HG02763 (cell line): Measurements from ENCODE around the gene RNF32.

ENCODE experiments used
- ATAC-seq: cut with Tn5 transposase; IDR thresholded peaks from one replicate; pipeline ENCODE4 v1.9.1; 2021; ENCODE audit warnings: mild to moderate bottlenecking, moderate library complexity; ENCODE audit not compliant: unreplicated experiment

The RNF32 gene

DNA sequence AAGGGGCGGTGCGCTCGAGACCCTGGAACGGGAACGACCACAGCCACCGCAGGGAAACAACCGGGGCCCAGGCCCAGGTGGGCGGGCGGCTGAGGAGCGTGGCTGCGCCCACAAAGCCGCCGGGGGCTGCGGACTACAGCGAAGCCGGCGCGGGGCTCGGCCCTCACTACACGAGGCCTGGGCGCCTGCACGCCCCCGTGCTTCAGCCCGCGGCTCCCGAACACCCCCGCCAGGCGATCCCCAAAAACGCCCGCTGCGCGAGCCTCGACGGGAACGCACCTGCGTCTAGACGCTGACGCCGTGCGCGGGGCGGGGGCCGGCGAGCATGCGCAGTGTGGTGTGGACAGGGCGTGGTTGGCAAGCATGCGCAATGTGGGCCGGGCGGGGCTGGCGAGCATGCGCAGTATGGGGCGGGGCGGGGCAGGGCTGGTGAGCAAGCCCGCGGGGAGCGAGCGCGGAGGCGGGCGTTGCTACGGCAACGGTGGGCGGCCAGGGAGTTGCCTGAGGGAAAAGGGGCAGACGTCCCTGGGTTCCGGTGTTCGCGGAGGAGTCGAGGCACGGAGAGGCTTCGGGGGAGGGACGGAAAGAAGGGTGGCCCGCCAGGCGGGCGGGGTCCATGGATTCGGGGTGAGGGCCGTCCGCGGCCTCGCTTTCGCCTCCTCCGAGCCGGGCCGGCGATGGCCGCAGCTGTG lies at the start of gene RNF32:
Gene RNF32, plus strand, starts transcription at position 518 of the 692 bp plus-strand sequence. CDS start 3,104 bp downstream, outside the sequence.
- peak; percentile 82 for ATAC-seq

- ATAC-seq = no peak
These were observed 48.3 kb upstream of the RNF32 start for GRCh38 chr7:156592155-156592884.

DNA sequence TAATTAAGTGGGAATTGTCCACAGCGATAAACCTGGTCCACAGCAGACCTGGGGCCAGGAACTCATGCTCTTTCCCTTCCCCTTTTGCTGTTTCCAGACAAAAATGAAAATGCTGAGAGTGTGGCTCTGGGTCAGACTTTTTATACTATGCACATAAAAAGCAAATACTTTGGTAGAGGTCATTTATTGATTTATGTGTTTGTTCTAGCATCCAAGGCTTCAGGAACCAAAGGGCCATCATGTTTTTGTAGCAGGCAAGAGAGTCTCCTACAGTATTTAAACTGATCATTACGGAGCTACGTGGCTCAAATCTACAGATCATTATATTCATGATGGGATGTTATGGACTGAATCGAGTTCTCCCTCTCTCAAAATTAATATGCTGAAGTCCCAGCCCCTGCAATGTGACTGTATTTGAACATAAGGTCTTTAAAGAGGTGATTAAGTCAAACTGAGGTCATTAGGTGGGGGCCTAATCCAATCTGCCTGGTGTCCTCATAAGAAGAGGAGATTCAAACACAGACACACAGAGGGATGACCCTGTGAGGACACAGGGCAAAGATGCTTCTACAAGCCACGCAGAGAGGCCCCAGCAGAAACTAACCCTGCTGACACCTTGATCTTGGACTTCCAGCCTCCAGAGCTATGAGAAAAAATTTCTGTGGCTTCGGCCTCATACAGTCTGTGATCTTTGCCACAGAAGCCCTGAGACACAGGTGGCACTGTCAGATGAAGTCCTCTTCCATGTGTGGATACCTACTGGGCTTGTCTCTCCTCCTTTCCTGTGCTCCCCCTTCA lies 46.1 kb upstream of the RNF32 start:
- no peak for ATAC-seq

DNA sequence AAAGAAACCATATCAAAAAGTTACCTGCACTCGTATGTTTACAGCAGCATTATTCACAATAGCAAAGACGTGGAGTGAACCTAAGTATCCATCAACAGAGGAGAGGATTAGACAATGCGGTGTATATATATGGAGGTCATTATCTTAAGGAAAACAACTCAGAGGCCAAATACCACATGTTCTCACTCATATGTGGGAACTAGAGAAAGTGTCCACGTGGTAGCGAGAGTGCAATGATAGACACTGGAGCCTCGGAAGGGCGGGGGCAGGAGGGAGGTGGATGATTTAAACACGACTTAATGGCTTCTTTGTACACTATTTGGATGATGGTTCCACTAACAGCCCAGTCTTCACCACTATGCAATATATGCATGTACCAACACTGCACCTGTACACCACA lies 40.1 kb upstream of the RNF32 start:
- ATAC-seq = no peak

DNA sequence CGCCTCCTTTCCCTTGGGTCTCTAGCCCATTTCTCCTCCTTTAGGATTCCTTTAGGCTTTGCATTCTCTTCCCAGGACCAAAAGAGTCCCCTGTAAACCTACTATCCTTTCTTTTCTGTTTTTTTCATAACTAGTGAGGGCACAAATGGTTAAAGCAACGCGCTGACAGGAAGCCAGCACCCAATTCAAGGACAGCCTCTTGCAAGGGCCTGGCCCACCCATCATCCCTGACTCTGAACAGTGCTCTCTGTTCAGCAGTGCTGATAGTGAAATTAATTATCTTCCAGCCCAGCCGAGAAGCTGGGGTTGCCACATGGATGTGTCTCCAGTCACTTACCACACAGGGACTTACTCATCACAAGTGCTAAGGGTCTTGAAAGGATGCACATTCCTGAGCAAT lies 38.3 kb upstream of the RNF32 start:
- ATAC-seq = no peak

DNA sequence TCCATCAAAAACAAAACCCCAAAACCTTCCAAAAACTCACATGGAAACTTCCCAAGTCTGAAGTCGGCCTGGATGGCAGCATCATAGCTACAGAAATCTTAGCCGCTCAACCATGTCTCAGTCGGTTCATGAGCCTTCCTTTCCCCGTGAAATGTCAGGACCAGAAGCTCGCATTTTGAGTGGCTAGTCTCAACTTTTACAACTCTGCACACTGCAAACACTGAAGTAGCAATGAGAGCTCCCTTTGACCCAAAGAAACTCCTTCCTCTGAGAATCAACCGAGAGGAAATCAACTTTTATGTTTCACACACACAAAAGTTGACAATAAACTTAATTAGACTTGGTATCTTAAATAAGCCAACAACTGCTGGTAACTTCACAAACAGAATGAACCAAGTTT lies 37.6 kb upstream of the RNF32 start:
- ATAC-seq = no peak

GRCh38 chr7:156603629-156604028 lies 36.9 kb upstream of the RNF32 start:
- ATAC-seq = no peak

DNA sequence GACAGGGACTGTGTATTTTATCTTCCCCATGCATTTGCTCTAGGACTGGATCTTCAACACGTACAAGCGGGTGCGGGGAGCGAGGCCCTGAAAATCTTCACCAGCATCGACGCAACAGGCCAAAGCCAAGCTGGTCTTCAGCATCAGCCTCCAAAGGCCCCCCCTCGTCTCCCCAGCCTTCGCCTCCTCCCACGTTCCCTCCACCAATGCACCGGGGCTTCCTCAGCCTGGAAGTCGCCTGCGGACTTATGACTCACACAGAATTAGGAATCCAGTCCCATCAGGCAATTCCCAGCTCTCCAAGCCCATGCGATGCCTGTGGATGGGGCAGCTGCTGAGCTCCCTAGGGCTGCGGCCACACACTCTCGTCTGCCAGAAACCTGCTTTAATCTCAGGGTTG lies 36.3 kb upstream of the RNF32 start:
- no peak for ATAC-seq

GRCh38 chr7:156604836-156605695 lies 35.5 kb upstream of the RNF32 start:
- ATAC-seq = no peak

GRCh38 chr7:156606135-156606534 lies 34.4 kb upstream of the RNF32 start:
- no peak for ATAC-seq

DNA sequence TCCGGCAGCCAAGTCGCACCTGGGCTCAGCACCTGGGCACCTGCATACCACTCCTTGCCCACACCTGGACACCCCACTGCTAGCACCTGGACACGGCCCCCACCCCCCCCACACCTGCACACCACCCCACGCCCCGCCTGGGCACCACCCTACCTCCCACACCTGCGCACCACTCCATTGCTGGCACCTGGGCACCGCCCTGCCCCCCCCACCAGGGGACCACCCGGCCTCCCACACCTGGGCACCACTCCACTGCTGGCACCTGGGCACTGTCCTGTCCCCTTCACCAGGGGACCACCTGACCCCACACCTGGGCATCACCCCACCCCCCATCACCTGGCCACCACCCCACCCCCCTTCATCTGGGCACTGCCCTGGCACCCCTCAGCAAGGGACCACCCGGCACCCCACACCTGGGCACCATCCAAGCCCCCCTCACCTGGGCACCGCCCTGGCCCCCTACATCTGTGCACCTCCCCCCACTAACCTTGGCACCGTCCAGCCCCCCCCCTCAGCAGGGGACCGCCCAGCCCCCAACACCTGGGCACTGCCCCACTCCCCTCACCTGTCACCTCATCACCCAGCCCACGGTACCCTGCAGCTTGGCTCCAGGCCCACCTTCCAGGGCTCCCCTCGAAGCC lies 33.8 kb upstream of the RNF32 start:
- no peak for ATAC-seq

DNA sequence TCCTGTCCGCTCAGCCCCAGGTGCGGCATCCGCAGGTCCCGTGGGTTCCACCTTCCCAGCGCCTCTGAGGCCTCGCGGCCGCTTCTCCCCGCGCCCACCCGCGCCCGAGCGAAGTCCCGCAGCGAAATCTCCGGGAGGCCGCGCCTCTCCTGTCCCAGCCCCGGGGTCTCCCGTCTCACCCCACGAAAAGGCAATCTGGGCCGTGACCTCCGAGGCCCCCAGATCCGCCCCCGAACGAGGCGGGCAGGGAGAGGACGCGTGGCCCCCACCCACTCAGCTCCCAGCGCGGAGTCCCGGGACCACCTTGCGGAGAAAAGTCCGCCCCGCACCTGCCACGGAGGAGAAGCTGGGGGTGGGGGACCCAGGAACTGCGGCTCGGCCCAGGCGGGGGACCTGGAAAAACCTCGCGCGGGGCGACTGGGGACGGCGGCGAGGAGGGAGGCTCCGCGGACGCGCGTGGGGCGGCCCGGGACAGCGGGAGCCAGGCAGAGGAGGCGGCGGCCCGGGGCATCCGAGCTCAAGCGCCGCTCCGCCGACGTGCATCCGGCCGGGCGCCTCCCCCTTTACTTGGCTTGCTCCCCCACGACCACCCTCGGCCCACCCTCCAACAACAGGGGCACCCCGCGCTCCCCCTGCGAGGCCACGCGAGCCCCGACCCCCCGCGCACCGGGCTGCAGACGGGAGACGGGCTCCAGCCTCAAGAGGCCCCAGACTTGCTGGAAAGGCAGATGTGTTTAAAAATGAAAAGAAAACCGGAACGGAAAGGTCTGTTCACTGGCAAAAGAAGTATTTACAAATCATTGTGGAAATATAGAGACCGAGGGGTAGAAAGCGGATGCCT lies 33.0 kb upstream of the RNF32 start:
- no peak for ATAC-seq

DNA sequence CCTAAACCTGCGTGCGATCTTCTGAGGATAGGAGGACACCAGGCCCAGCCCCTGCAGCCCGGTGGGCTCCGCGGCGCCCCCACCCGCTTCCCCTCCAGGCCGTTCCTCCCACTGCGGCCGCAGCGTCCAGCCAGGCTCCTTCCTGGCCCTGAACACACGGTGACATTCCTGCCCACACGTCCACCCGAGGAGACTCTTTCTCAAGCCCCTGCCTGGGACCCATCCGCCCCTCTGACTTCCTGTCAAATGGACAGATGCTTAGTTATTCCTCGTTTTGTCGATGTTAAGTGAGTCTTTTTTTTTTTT lies 32.4 kb upstream of the RNF32 start:
- no peak for ATAC-seq

- ATAC-seq = no peak
These were observed 31.3 kb upstream of the RNF32 start for GRCh38 chr7:156609010-156609877.

- no peak for ATAC-seq
These were observed 30.4 kb upstream of the RNF32 start for GRCh38 chr7:156610130-156610529.

DNA sequence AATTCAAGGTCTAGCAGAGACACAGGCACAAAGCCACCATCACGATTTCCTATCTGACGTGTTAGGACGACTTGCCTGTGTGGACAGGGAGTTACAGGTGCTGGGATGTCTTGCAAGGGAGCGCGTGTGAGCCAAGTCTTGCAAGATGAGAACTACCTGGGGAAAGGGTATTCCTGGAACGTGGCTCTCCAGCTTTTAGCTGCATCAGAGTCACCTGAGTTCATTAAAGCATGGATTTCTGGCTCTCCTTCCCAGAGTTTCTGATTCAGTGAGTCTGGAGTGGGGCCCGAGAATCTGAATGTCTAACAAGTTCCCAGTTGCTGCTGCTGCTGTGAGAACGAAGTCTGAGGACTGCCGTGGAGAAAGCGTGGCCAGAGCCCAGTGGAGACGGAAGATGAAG lies 30.0 kb upstream of the RNF32 start:
- ATAC-seq = no peak

DNA sequence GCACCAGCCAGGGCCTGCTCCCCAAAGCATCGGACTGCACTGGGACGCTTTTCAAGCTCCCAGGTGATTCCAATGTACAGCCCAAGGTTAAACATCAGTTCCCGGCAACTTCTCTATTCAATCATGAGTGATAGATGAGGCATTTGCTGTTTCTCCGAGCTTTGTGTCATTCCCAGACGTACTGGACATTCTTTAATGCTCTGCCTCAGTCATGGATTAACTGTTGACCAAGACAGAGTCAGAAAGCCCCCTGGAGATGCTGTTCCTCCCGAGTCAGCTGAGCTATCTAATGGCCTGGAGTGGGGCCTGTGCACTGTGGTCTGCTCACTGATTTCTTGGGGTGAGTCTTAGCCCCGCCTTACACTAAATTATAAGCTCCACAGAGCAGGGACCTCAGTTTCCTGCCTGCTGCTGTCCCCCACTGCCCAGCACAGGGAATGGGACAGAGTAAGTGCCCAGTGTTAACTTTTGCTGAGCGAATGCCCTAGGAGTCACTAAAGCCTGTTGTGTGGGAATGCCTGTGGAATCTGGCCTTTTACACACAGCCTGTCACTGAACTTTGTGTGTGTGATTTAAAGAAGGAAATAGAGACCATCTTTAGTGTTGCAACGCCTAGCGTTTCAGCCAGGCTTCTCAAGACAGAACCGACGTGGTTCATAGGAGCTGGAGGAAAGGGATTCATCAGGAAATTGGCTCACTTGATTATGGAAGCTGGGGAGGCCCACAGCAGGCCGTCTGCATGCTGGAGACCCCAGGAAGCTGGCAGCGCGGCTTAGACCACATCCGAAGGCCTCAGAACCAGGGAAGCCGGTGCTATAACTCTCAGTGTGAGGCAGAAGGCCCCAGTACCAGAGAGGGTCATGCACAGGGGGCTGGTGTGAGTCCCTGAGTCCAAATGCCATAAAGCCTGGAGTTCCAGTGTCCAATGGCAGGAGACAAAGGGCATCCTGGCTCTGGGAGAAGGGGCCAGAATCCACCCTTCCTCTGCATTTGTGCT lies 29.3 kb upstream of the RNF32 start:
- ATAC-seq = no peak
